ENCODE measurements around the gene OR2J1. TPM values are rescaled to one million over a fixed set of nuclear protein-coding genes. Genes with fewer than 3 reads are reported as not detected.
A peak's percentile ranks its signal among the peaks of the same experiment; 100 is the strongest.
"Not testable (repeated sequence)": the region's sequence is repeated elsewhere in the genome, so short reads cannot be mapped to it uniquely, and the experiment has no call there.

The OR2J1 gene
- total RNA-seq = not detected

DNA sequence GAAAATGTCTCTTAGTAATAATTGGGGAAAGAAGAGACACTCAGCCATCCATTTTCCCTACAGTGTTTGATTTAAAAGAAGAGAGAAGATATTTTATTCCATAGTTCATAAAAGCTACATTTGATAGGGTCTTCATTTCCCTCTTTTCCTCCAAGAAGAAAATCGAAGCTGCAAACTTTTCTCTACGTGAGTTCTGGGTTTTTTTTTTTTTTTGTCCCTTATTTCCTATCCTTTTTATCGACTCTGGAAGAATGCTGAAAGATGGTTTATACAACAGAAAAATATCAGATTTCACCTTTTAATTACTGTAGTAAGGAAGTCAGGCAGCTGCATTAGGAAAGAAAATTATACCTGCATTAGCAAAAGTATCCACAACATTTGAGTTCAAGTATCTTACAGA, at the start of gene OR2J1:
Gene OR2J1, plus strand, starts transcription at position 301 of the 400 bp plus-strand sequence. CDS start 1,453 bp downstream, outside the sequence.
- Mint-ChIP-seq H3K27me3 (ENCODE audit: low read depth) (peaks cover 43% of the 10 kb centered on the region), H3K36me3 (ENCODE audit: insufficient read depth in 2 of 2) (no peaks in the 10 kb centered on the region), H3K4me3 (no peak within 1 kb of the TSS), H3K9me3 (peaks cover 0 to 2% of the 10 kb centered on the region in 2 donors), H3K27ac (no peak within 1 kb of the TSS), H3K4me1 (ENCODE audit: low read depth) (no peaks in the 10 kb centered on the region)
- DNase-seq (no peak), ATAC-seq (replicated peaks in 1 of 2) (no peak)

DNA sequence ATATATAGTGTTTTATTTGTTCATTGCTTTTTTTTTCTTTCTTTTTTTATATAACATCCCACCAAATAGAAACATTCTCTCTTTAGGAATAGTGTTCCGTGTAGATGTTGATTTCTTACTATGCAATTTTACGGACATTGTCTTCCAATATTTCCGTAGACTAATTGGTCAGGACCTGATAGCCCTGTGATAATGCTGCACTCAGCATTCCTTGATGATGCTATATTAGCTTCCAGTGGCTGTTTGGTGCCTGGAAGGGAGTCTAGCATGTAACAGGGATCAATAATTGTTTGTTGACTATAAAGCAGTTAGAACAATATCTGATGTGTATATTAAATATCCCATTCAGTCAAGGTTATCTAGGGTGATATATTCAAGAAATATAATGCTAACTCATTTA, 47.6 kb upstream of the OR2J1 start:
- Mint-ChIP-seq H3K4me1 (ENCODE audit: low read depth) (no peaks in the 10 kb centered on the region), H3K9me3 (peaks cover 2% of the 10 kb centered on the region in 2 donors), H3K27me3 (ENCODE audit: low read depth) (peaks cover 58% of the 10 kb centered on the region), H3K27ac (no peak overlapping the region), H3K4me3 (no peak overlapping the region), H3K36me3 (ENCODE audit: insufficient read depth in 2 of 2) (no peaks in the 10 kb centered on the region)
- no peak for ATAC-seq (replicated peaks in 1 of 2)
- no peak for DNase-seq

DNA sequence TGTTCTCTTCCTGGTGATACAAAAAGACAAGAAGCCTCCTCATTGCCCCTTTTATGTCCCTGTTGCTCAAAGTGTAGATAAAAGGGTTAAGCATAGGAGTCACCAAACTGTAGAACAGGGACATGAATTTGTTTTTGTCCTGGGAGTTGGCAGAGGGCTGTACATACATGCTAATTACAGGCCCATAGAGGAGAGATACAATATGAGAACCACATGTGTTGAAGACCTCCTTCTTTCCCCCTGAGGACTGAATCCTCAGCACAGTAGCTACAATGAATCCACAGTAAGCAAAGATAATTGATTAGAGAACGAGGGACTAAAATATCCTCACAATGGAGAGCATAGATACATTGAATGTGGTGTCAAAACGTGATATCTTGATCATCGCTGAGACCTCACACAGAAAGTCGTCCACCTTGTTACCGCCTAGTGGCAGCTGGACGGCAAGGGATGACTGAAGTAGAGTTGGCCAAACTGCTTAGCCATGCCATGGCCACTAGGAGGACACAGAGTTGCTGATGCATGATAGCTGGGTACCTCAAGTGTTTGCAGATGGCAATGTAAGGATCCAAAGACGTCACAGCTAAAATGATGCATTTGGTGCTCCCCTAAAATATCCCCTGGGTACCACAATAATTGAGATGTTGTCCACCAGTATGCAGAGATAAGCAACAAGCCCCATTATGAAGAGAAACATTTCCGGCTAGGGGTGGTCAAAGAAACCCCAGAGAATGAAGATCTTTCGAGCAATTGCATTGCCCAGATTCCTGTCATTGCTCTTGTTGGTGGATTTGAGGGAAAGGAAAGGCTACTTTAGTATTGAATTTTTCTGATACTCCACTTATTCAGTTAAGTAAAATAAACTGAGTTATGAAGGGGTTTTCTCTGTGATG, 27.2 kb upstream of the OR2J1 start:
- Mint-ChIP-seq H3K4me3 (no peak overlapping the region), H3K36me3 (ENCODE audit: insufficient read depth in 2 of 2) (no peaks in the 10 kb centered on the region), H3K27me3 (ENCODE audit: low read depth) (peaks cover 49% of the 10 kb centered on the region), H3K9me3 (no peaks in the 10 kb centered on the region), H3K27ac (no peak overlapping the region), H3K4me1 (ENCODE audit: low read depth) (no peaks in the 10 kb centered on the region)
- ATAC-seq (replicated peaks in 1 of 2) (peak in 1 of 2 donors; percentile 42), DNase-seq (peak; percentile 2 to 8)

DNA sequence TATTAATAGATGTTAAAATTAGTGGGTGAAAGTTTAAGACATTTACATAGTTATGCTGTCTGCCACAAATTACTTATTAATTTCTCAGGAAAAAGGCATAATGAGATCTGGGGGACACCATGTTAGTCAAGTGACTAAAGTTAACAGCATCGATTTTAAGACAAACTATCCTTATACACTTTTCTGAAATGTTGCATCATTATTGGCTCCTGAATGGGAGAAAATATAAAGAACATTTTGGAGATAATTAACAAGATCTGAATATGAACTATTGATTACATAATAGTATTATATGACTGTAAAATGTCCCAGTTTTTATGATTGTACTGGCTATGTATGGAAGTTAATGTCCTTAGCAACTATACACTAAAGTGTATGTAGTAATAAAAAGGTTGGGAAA, 20.1 kb upstream of the OR2J1 start:
- no peak overlapping the region for H3K4me3 Mint-ChIP-seq
- no peaks in the 10 kb centered on the region for H3K36me3 Mint-ChIP-seq (ENCODE audit: insufficient read depth in 2 of 2)
- H3K9me3 Mint-ChIP-seq = no peaks in the 10 kb centered on the region
- H3K27me3 Mint-ChIP-seq (ENCODE audit: low read depth) = peaks cover 7% of the 10 kb centered on the region
- H3K4me1 Mint-ChIP-seq (ENCODE audit: low read depth) = no peaks in the 10 kb centered on the region
- ATAC-seq (replicated peaks in 1 of 2) (no peak), DNase-seq (no peak)
- H3K27ac Mint-ChIP-seq = no peak overlapping the region

DNA sequence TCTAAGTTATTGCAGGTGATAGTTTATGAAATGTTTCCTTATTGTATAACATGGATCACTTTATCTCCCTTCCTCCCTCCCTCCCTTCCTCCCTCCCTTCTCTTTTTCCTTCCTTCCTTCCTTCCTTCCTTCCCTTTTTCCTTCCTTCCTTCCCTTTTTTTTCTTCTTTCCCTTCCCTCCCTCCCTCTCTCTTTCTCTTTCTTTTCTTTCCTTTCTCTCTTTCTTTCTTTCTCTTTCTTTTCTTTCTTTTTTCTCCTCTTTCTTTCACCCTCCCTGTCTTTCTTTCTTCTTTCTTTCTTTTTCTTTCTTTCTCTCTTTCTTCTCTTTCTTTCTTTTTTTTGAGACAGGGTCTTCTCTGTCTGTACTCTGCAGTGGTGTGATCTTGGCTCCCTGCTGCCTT, 18.0 kb upstream of the OR2J1 start:
- Mint-ChIP-seq H3K36me3 (ENCODE audit: insufficient read depth in 2 of 2) (no peaks in the 10 kb centered on the region), H3K27ac (no peak overlapping the region), H3K4me1 (ENCODE audit: low read depth) (no peaks in the 10 kb centered on the region), H3K9me3 (no peaks in the 10 kb centered on the region), H3K4me3 (no peak overlapping the region), H3K27me3 (ENCODE audit: low read depth) (peaks cover 6% of the 10 kb centered on the region)
- DNase-seq (no peak), ATAC-seq (replicated peaks in 1 of 2) (no peak)

DNA sequence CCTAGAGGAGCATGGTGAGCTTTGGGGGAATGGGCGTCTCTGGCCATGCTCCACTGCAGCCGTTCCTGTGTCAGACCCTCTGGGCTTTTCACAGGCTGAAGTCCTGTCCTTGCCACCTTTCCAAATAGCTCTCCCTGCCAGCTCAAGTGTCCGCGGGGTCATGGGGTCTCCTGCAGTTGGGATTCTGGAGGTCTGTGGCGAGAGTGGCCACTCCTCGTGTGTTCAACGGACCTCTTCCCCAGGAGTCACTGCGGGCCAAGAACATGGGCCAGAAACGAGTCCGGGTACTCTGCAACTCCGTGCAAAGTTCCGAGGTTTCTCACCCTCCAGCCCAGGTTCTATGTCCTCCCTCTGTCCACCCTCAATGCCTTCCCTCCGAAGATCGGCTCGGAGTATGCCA, 16.8 kb upstream of the OR2J1 start:
- no peak for ATAC-seq (replicated peaks in 1 of 2)
- Mint-ChIP-seq H3K4me1 (ENCODE audit: low read depth) (no peaks in the 10 kb centered on the region), H3K9me3 (no peaks in the 10 kb centered on the region), H3K4me3 (no peak overlapping the region), H3K27me3 (ENCODE audit: low read depth) (peaks cover 14% of the 10 kb centered on the region), H3K36me3 (ENCODE audit: insufficient read depth in 2 of 2) (no peaks in the 10 kb centered on the region), H3K27ac (no peak overlapping the region)
- DNase-seq = no peak

DNA sequence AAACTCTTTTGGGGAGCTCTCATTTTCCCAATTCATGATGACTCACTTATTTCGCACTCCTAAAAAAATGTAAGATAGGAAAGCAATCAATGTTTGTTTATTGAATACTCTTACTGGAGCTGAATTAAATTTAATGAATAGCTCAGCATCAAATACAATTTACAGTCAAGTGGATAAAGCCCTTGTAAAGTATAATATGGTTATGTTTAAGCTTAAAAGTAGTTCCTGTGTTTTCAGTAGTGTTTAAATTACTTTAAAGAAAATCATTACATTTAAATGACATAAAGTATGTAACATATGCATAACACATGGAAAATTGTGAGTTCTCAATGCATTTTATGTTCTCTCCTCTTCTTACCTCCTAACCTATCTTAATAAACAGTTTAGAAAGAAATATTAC, 12.1 kb upstream of the OR2J1 start, which contains the start of gene OR2B3:
Gene OR2B3, minus strand, starts transcription at position 101 of the 400 bp plus-strand sequence. Its CDS starts 65 bp downstream, at position 36.
- Mint-ChIP-seq H3K9me3 (no peaks in the 10 kb centered on the region), H3K27me3 (ENCODE audit: low read depth) (peaks cover 21% of the 10 kb centered on the region), H3K4me3 (no peak within 1 kb of the TSS), H3K4me1 (ENCODE audit: low read depth) (no peaks in the 10 kb centered on the region), H3K36me3 (ENCODE audit: insufficient read depth in 2 of 2) (no peaks in the 10 kb centered on the region), H3K27ac (no peak within 1 kb of the TSS)
- ATAC-seq (replicated peaks in 1 of 2) (no peak), DNase-seq (no peak)

DNA sequence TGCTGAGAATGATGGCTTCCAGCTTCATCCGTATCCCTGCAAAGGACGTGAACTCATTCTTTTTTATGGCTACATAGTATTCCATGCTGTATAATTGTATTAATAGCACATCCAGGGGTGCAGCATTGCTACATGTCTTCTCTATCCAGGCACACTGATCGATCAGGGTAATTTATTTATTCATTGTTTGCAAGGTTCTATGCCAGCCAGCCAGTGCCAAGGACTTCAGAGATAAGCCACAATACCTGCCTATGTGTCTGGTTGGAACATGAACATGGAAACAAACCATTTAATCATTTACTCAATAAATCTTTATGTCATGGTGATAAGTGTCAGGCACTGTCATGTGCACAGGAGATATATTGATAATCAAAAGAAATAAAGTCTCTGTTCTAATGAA, 6.3 kb upstream of the OR2J1 start:
- no peak for ATAC-seq (replicated peaks in 1 of 2)
- H3K36me3 Mint-ChIP-seq (ENCODE audit: insufficient read depth in 2 of 2) = no peaks in the 10 kb centered on the region

DNA sequence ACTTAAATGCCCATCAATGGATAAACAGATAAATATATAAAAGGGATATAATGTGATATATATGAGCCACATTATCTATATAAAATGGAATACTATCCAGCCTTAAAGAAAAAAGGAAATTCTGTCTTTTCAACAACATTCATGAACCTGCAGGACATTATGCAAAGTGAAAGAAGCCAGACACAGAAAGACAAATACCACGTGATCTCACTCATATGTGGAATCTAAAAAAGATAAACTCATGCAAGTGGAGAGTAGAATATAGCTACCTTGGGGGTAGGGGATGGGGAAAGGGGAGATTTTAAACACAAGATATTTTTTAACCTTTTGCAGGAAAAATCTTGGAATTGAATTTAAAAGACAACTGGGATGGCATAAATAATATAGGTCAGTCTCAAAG, 1.5 kb upstream of the OR2J1 start:
- H3K36me3 Mint-ChIP-seq (ENCODE audit: insufficient read depth in 2 of 2) = no peaks in the 10 kb centered on the region
- H3K27ac Mint-ChIP-seq = no peak overlapping the region
- no peaks in the 10 kb centered on the region for H3K4me1 Mint-ChIP-seq (ENCODE audit: low read depth)
- ATAC-seq (replicated peaks in 1 of 2) (no peak), DNase-seq (no peak)
- H3K9me3 Mint-ChIP-seq = peaks cover 0 to 2% of the 10 kb centered on the region in 2 donors
- peaks cover 35% of the 10 kb centered on the region for H3K27me3 Mint-ChIP-seq (ENCODE audit: low read depth)
- no peak overlapping the region for H3K4me3 Mint-ChIP-seq

More for the DNA sequence above, 6.3 kb upstream of the OR2J1 start:
- no peak overlapping the region for H3K27ac Mint-ChIP-seq
- H3K4me3 Mint-ChIP-seq = no peak overlapping the region
- no peak for DNase-seq
- no peaks in the 10 kb centered on the region for H3K4me1 Mint-ChIP-seq (ENCODE audit: low read depth)
- peaks cover 7% of the 10 kb centered on the region for H3K27me3 Mint-ChIP-seq (ENCODE audit: low read depth)
- H3K9me3 Mint-ChIP-seq = no peaks in the 10 kb centered on the region

DNA sequence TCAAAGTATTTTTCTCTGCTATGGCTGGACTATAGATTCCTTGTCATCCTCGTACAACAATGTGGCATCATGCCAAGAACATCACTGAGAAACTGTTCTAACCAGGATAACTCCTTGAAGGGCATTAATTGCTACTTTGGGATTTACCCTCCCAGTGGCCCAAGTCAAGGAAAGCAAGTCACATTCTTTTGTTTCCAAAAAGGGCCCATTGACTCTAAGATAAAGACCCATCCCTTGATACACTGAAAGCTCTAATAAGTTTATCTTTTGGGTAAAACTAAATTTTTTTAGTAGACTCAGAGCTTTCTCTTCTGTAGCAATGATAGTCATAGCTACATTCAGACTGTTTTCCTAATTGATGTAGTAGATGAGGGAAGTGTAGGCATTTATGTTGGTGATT, 8.5 kb downstream of the OR2J1 start, which contains the start of gene OR2J3:
Gene OR2J3, plus strand, starts transcription at position 301 of the 400 bp plus-strand sequence. CDS start 3,833 bp downstream, outside the sequence.
- no peak for ATAC-seq (replicated peaks in 1 of 2)
- DNase-seq = no peak
- H3K27ac Mint-ChIP-seq = no peak within 1 kb of the TSS
- H3K27me3 Mint-ChIP-seq (ENCODE audit: low read depth) = peaks cover 31% of the 10 kb centered on the region
- no peaks in the 10 kb centered on the region for H3K9me3 Mint-ChIP-seq
- no peak within 1 kb of the TSS for H3K4me3 Mint-ChIP-seq
- H3K36me3 Mint-ChIP-seq (ENCODE audit: insufficient read depth in 2 of 2) = no peaks in the 10 kb centered on the region
- H3K4me1 Mint-ChIP-seq (ENCODE audit: low read depth) = no peaks in the 10 kb centered on the region

DNA sequence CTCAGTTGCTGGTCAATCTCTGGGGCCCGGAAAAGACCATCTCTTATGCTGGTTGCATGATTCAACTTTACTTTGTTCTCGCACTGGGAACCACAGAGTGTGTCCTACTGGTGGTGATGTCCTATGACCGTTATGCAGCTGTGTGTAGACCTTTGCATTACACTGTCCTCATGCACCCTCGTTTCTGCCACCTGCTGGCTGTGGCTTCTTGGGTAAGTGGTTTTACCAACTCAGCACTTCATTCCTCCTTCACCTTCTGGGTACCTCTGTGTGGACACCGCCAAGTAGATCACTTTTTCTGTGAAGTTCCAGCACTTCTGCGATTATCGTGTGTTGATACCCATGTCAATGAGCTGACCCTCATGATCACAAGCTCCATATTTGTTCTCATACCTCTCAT, 12.8 kb downstream of the OR2J1 start:
- no peak overlapping the region for H3K4me3 Mint-ChIP-seq
- DNase-seq = no peak
- H3K9me3 Mint-ChIP-seq = no peaks in the 10 kb centered on the region
- H3K27me3 Mint-ChIP-seq (ENCODE audit: low read depth) = peaks cover 34% of the 10 kb centered on the region
- no peak overlapping the region for H3K27ac Mint-ChIP-seq
- H3K36me3 Mint-ChIP-seq (ENCODE audit: insufficient read depth in 2 of 2) = no peaks in the 10 kb centered on the region
- ATAC-seq (replicated peaks in 1 of 2) = no peak
- H3K4me1 Mint-ChIP-seq (ENCODE audit: low read depth) = no peaks in the 10 kb centered on the region

DNA sequence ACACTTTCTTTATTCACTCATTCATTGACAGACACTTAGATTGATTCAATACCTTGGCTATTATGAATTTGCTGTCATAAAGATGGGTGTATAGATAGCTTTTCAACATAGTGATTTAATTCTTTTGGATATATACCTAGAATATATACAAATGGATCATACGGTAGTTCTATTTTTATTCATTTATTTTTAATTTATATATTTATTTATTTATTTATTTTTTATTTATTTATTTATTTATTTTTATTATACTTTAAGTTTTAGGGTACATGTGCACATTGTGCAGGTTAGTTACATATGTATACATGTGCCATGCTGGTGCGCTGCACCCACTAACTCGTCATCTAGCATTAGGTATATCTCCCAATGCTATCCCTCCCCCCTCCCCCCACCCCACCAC, 15.7 kb downstream of the OR2J1 start:
- not testable (repeated sequence) for H3K9me3 Mint-ChIP-seq; H3K4me1 Mint-ChIP-seq (ENCODE audit: low read depth); H3K36me3 Mint-ChIP-seq (ENCODE audit: insufficient read depth in 2 of 2); H3K4me3 Mint-ChIP-seq; ATAC-seq (replicated peaks in 1 of 2); H3K27ac Mint-ChIP-seq; DNase-seq
- peaks cover 52% of the 10 kb centered on the region for H3K27me3 Mint-ChIP-seq (ENCODE audit: low read depth)

DNA sequence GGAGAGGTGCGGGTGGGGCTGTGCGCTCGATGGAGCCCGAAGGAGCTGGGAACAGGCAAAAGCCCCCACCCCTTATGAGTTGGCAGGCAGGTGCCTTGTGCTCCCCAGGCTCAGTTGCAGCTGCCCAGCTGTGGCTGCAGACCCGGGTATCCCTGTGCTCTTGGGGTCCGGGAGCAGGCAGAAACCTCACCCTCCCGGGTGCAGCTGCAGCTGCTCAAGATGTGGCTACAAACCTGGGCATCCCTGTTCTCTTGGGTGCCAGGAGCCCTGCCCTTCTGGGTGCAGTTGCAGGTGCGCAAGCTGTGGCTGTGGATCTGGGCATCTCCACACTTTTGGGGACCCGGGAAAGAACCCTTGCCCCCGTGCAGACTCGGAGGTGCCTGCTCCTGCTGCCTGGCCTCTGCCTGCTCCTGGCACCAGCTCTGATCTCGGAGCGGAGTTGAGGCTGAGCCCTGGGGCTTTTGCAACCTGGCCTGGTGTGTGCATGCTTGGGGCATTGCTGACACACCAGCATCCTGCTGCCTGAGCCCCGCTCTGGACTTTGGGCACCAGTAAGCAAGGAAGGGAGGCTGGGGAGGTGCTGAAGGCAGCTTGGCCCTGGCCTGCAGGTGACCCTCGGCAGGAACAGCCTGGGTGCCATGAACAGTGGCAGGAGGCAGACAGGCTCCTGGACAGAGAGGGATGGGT, 30.2 kb downstream of the OR2J1 start:
- ATAC-seq (replicated peaks in 1 of 2) (no peak), DNase-seq (no peak)

More for the DNA sequence above, 30.2 kb downstream of the OR2J1 start:
- Mint-ChIP-seq H3K4me3 (no peak overlapping the region), H3K36me3 (ENCODE audit: insufficient read depth in 2 of 2) (no peaks in the 10 kb centered on the region), H3K27ac (no peak overlapping the region), H3K9me3 (no peaks in the 10 kb centered on the region), H3K4me1 (ENCODE audit: low read depth) (no peaks in the 10 kb centered on the region), H3K27me3 (ENCODE audit: low read depth) (peaks cover 32% of the 10 kb centered on the region)
